Stimulated activated naive CD4-positive, alpha-beta T cell (primary cell): Measurements from ENCODE around the gene CD46.

Experiments used
- DNase-seq, 6 experiments: peaks; one replicate each; lab custom pipeline; 2025; lab: John Stamatoyannopoulos, UW

The CD46 gene

DNA sequence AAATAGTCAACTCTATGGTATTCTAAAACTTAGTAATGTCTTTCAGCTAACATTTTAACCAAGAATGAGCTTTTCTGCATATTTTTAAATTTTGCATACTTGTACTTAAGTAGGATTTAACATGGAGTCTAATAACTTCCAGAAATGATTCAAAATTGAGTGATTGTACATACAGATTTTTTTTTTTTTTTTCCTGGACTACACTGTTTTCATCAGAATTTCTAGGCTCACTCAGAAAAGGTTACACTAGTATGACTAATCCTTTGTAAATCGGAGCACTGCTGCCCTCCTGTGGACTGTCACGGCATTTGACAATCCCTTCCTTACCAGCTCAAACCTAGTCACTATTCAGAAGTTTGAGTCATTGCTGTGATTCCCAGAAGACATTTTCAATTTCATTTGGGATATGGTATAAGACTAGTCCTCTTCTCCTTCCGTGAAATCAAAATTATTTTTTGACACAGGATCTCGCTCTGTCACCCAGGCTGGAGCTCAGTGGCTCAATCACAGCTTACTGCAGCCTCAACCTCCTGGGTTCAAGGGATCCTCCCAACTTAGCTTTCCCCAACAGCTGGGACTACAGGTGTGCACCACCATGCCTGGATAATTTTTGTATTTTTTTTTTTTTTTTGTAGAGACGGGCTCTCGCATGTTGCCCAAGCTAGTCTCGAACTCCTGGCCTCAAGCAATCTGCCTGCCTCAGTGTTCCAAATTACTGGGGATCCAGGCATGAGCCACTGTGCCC is 45.5 kb downstream of the CD46 start:
- peak; percentile 40 to 69 (median 58) for DNase-seq

- no peak for DNase-seq
Measured at GRCh38 chr1:207798847-207799246, 47.0 kb downstream of the CD46 start.

- DNase-seq: no peak
Measured at GRCh38 chr1:207799989-207800648, 48.3 kb downstream of the CD46 start.

GRCh38 chr1:207801819-207802218 is 50.0 kb downstream of the CD46 start:
- no peak for DNase-seq

DNA sequence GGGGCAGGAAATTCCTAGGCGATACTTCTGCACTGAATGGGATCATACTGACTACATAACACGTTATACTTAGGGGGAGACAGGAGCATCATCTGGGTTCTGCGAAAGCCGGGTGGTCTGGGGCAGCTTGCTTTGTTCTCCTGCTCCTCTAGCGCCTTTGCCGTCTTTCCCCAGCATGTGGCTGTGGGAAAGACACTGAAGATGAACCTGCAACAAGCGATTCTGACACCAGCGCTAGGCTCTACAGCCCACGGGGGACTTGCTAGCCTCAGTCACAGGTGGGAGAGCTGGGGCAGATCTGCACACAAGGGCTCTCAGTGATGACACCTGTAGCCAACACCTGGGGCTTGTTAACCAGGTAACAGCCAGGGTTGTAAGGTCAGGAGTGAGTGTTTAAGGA is 51.8 kb downstream of the CD46 start:
- no peak for DNase-seq

GRCh38 chr1:207804721-207805468 is 53.0 kb downstream of the CD46 start:
- DNase-seq: no peak

DNA sequence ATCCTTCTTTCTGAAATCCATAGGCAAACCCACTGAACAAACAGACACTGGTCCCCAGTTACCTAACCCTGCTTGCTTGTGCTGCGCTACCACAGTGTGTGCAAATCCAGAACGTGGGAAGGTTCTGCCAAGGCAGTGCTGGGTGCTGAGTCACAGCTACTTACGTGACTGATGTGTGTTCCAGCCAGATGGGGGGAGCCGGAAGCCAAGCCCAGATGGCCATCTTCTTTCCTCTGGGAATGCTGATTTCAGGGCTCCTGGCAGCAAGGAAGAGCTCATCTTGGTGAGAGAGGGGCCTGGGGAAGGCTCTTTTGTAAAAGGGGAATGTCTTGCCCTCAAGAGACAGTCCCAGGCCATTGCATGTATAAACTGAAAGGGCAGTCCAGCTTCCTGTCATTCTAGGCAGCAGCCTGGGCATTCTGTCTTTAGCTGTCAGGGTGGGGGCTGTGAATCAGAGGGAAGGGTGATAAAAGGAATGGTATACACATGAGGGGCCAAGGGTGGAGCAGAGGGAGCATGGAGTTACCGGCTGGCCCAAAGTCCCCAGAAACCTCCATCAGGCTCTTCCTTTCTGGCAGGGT is 54.1 kb downstream of the CD46 start:
- no peak for DNase-seq

DNA sequence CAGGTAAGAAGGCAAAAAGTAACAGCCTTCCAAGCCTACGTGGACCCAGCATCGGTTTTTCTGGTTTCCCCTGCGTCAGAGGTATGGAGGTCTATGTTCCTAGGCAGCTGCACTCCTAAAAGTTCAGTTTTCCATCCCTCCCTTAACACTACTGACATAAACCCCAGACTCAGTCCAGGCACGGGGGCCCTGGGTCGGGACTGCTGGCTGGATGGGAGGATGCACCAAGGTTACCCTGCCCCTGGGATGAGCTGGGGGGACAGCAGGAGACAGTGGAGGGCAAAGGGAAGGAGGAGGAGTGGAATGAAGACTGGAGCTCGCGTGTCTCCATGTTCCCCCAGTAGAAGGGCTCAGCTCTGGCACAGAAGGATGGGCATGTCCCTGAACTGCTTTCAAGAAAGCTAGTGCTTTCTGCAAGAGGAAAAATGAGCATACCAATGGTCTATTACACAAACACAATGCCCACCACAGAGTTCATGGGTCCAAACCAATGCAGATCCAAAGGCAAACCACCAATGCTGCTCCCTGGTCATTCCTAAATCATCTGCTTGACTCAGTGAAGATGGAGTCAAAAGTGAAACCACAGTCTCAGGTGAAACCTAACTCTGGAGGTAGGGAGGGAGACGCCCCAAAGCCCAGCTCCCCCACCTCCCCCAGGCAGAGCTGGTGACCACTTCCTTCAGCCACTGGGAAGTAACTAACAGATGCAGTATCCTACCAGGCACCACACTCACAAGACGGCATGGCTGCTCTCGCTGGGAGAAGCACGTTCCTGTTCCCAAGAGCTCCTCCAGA is 54.9 kb downstream of the CD46 start:
- no peak for DNase-seq

DNA sequence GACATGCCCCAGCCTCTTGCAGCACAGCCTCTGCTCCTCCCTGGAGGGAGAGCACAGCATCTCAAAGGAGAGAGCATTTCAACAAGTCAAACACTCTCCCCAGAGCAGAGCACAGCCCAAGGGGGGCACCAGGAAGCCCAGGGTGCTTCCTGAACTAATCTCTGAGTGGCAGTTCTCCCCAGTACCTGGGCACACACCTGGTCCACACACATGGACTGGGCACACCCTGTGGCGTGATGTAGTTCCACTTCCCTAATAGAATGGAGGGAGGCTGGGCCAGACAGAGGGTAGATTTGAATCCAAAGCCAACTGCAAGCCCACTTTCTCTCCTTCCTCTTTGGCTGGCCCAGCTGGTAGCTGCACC is 55.5 kb downstream of the CD46 start:
- DNase-seq: no peak

DNA sequence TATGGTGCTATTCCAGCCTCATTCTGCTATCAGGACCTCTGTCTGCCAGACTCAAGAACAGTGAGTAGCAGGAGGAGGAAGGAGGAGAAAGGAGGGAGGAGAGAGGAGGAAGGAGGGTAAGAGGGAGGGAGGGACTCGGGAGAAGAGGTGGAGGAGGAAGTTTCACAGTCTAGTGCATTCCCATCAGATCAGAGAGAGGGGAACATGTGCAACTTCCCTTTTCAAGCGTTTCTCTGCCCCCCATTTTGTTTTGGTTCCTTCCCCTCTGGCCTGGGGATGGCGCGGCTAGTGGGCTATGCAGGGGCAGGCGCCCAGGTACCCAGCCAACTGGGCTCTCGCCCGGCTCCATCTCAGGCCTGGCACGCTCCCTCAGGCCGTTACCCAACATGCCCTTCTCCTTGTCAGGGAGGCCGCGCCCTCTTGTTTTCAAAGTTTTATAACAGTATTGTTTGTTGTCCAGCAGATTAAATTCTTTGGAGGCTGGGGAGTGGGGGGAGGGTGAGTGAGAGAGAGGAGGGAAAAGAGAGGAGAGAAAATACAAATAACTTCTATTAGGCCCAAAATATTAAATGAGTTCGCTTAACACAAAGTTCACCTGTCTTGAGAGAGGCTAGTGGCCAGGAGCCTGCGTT is 56.0 kb downstream of the CD46 start:
- DNase-seq: no peak

GRCh38 chr1:207808322-207808705 is 56.5 kb downstream of the CD46 start:
- no peak for DNase-seq

GRCh38 chr1:207808911-207809555 is 57.2 kb downstream of the CD46 start:
- DNase-seq: no peak

DNA sequence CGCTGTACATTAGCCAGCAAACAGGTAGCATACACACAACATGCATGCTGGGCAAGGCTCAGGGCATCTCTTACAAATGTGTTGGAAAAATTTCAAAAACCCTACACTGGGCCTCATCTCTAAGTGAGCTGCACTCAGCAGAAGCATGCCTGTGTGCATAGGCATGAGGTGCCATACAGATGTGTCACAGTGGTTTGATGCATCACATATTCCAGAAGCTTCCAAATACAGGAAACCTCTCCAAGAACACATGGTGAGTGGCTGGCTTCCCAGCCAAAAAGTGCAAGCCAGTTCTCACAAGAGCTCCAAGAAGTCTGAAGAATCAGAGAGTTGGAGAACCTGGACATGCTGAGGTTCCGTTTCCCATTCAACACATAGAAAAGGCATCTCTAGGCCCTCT is 58.3 kb downstream of the CD46 start:
- DNase-seq: no peak

DNA sequence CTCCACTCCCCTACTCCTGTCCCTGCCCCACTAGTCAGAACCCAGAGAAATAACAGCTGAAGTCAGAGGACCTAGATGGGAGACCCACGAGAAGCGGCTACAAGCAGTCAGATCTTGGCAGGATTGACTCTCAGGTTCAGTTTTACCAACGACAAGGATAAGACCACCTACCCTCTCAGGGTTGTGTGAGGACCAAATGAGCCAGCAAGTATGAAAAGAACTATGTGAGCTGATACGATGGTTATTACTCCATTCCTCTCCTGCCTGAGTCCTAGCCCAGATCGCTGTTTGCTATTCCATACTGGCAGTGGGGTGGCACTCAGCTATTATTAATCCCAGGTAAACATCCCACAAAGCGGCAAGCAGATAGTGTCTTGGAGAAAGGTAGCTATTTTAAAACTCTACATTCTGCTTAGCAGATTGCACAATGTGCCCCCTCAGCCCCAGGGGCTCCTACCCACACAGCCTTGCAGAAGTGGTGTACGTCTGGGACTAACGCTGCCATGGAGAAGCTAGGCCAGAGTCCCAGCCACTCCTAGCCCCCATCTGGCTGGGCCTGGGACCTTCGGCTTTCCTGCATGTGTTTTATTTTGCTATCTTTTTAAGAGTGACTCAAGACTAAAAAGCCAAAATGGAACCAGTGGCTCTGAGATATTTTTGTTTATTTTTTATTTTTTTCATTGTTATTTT is 58.9 kb downstream of the CD46 start:
- no peak for DNase-seq

- no peak for DNase-seq
Measured at GRCh38 chr1:207811319-207811718, 59.5 kb downstream of the CD46 start.

GRCh38 chr1:207811920-207812720 is 60.3 kb downstream of the CD46 start:
- DNase-seq: no peak

- no peak for DNase-seq
Measured at GRCh38 chr1:207812778-207813511, 61.1 kb downstream of the CD46 start.

DNA sequence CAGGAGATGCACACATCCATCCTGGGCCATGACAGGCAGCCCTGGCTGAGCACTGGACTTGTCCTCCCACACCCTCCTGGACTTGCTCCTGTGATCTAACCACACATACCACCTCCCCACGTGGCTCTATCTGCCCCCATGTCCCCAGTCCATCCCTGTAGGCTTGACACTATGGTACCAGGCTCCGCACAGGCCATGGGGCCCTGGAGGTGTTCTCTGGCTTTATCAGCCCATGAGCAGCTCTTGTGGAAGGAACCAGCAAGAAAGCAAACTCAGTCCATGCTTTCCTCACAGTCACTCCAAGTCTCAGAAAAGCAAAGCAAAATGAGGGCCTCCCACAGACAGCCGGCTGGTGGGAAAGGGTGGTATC is 61.6 kb downstream of the CD46 start:
- DNase-seq: no peak

DNA sequence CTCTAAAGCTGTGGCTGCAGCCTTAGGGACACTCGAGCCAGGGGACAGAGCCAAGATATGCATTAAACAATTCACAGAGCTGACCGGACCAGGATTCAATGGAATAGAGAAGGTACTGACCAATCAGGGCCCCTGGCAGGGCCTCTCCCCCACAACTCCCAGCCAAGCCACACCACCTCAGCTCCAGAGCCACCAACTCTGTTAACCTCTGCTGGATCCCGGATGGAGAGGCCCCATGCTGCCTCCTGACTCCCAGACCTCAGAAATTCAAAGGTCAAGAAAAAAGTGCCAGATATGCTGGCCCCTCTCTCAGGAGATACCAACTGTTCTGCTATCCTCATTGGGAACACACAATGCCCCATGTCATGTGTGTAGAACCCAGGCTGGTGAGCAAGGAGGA is 62.1 kb downstream of the CD46 start:
- DNase-seq: no peak
